ENCODE data around the gene KCTD1. TPM values are rescaled to one million over a fixed set of nuclear protein-coding genes. Genes with fewer than 3 reads are reported as not detected.

The KCTD1 gene
- 16.1 TPM for total RNA-seq
- long read RNA-seq, partial matches to known transcripts: 1 of 7 reads
- long read RNA-seq, other reads (novel, unspliced or antisense): 1 of 7 reads

DNA sequence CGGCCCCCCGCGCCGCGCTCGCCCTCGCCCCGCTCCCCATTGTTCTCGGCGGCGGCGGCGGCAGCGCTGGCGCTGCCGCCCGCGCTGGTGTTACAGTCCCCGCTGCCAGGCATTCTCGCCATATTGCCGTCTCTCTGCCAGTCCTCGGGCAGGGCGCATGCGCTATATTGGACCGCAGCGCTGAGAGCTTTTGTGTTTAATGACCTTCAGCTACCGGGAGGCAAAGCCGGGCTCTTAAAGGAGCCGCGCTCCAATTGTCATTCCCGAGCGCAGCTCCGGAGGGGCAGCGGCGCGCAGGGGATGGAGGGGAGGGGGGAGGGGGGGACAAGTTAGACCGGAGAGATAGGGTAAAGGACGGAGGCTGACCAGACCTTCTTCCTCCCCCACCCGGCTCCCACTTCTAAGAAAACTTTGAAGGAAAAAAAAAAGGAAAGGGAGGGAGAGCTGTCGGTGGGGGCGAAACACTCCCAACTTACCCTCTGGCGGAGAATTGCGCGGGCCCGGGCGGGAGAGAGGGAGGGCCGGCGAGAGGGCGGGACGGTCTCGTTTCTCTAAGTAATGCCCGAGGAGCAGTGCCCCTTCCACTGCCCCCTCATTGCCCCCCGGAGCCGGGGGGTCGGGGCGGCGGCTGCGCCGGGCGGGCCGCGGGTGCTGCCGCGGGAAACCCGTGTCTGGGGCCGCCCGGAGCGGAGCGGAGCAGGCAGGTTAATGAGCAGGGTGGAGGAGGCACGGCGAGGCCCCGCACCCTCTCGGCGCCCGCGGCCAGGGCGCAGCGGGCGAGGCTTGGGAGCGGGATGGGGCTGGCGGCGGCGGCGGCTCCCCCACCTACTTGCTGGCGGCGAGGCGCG is at the start of gene KCTD1:
Gene KCTD1, minus strand, starts transcription at position 139 of the 848 bp plus-strand sequence. Its CDS starts 17 bp downstream, at position 122.
- intact Hi-C loops (cut with DNase I): loop anchor here (5.0 to 10.0 kb wide), 2 partner anchors 86 to 164 kb away; no protein-coding TSS in a partner anchor
- ATAC-seq (ENCODE audit: poor library complexity): peak; percentile 68
- DNase-seq: peak; percentile 90

GRCh38 chr18:26593365-26594320 is 45.3 kb upstream of the KCTD1 start:
- DNase-seq (no peak), ATAC-seq (ENCODE audit: poor library complexity) (no peak)
- intact Hi-C loops (cut with DNase I): no loop called here

DNA sequence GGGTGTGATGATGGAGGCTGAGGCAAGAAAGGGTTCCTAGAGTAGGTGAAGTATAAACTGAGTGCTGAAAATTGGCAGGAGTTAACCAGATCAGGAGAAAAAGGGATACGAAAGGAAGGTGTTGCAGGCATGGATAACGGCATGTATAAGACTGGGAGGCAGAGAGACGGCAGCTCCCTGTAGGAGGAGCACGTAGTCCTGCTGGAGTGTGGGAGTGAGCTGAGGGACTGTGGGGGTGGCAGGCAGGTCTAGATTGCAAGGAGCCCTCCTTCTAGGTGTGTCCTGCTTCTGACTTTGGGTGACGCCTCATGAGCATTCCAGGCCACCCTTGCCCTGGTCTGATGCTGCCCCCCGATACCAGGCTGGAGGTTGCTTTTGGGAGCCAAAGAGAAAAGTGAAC is 36.4 kb upstream of the KCTD1 start:
- no peak for ATAC-seq (ENCODE audit: poor library complexity)
- DNase-seq: no peak
- intact Hi-C loops (cut with DNase I): no loop called here

DNA sequence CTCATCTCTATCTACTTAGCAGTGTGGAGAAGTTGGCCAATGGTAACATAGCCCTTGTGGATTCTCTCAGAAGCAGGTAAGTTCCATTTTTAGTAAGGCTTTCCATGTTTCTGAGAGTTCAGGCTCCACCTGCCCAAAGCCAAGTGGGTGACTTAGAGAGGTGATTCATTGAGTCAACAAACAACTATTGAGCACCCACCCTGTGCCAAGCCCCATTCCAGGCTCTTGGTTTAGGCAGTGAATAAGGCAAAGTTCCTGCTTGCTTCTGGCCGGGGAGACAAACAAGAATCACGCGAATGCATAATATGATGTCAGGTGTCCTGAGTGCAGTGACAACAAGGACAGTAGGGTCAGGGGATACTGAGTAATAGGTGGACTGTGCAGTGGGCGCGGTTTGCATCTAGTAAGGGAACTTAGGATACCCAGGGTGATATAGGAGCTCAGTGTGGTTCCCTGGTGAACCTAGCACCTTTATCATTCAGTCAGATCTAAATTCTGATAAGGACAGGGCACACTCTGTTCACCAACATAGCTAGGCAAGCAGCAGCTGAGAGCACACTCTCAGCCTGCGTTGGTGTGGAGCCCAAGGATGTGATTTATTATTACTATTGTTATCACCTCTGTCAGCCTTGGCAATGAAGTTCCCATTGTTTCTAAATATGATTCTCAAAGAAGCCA is 31.7 kb upstream of the KCTD1 start:
- intact Hi-C loops (cut with DNase I): no loop called here
- no peak for ATAC-seq (ENCODE audit: poor library complexity)
- no peak for DNase-seq

DNA sequence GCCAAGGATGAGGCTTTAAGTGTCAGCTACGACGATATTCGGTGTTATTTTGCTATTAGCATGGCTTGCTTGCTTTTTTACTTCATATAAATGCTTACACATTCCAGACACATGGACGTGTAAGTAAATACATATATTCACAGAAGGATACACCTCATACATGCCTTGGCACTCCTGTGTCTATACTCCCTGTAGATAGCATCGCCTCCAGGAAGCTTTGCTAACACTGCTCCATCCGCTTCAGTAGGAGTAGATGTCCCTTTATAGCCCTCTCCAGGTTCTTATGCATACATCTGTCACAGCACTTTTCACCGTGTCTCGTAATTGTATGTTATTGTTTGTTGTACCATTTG is 27.5 kb upstream of the KCTD1 start:
- intact Hi-C loops (cut with DNase I): no loop called here
- ATAC-seq (ENCODE audit: poor library complexity) (no peak), DNase-seq (no peak)

DNA sequence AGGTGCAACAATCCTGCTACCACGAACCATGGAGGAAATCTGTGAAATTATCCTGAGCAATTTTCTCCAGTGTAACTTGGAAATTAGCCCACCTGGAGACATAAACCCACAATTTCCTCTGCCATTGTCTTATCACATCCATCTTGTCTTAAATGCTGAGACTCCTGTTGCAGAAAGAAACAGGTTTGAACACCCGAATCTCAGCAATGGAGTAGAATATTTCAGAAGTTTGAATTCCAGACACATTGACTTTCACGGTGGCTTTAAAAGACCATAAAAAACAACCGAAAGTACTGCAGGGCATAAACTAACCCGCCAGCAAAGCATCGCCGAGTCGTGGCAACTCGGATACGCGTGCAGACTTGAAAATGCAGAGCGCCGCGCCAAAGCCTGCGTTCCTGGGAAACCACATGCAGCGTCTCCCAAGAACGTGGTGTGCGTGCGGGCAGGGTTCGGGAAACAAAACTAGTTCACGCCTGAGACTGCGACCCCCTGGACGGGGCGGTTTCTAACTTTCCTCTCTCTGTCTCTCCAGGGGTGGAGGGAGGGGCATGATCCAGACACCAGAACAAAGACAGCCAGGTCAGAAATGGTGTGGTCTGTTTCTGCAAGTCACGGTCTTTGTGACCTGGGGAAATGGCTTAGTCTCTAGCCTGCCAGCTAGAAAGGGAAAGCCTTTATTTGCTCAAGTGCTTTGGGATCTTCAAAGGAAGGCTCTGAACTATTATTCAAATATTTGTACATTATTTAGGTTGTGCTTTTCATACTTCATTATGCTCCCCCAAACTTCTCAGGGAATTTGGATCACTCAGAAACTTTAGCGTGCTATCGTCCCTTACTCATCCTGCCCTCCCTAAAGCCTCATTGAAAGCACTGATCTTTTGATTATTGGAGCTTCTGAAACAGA is 26.9 kb upstream of the KCTD1 start:
- DNase-seq: peak; percentile 67
- peak; percentile 70 for ATAC-seq (ENCODE audit: poor library complexity)
- intact Hi-C loops (cut with DNase I): no loop called here

GRCh38 chr18:26568926-26569665 is 20.7 kb upstream of the KCTD1 start:
- intact Hi-C loops (cut with DNase I): no loop called here
- no peak for ATAC-seq (ENCODE audit: poor library complexity)
- no peak for DNase-seq

DNA sequence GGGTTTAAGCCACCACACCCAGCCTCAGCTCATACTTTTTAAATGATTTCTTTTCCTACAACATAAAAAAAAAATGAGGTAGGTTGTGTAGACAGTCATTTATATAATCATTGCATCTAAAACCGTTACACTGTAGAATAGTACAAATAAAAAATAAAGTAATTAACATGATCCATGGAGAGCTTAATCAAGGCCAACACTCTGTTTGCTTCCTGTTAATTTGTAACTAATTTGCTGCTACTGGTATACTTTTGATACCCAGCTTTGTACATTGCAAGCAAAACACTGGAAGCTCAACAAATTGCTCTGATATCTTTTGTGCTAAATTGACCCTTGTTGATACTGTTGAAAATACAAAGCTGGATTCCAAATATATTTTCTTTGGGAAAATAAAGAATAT is 20.2 kb upstream of the KCTD1 start:
- ATAC-seq (ENCODE audit: poor library complexity) (no peak), DNase-seq (no peak)
- intact Hi-C loops (cut with DNase I): no loop called here

- intact Hi-C loops (cut with DNase I): no loop called here
- DNase-seq: no peak
- no peak for ATAC-seq (ENCODE audit: poor library complexity)
These were observed 18.7 kb upstream of the KCTD1 start for GRCh38 chr18:26566874-26567555.

DNA sequence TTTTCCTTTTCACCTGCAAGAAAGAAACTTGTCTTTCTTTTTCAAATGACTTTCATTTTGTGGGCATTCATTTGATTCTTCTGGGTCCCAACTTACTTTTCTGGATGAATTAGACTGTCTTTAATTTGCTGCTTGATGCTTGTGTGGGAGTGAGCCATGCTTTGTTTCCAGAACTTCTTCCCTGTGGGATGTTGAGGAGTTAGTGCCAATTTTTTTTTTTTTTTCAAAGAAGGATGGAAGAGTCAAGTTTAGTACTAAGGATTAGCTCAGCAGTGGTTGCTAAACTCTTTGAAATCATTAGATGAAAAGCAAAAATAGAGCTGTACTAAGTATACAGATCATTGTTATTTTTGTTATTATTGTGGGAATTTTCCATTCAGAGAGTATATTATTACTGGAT is 17.2 kb upstream of the KCTD1 start:
- ATAC-seq (ENCODE audit: poor library complexity) (peak; percentile 22), DNase-seq (no peak)
- intact Hi-C loops (cut with DNase I): no loop called here

- DNase-seq: no peak
- intact Hi-C loops (cut with DNase I): no loop called here
- no peak for ATAC-seq (ENCODE audit: poor library complexity)
These were observed 14.7 kb upstream of the KCTD1 start for GRCh38 chr18:26563024-26563423.

DNA sequence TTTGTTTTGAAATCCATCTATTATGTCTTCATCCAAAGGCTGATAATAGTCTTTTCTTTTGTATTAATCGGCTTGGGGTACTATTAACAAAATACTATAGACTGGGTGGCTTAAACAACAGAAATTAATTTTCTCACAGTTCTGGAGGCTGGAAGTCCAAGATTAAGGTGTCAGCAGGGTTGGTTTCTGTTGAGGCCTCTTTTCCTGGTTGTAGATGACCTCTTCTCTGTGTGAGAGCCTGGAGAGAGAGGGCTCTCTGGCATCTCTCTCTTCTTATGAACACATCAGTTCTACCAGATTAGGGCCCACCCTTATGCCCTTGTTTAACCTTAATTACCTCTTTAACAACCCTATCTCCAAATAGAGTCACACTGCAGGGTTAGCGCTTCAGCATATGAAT is 14.2 kb upstream of the KCTD1 start:
- ATAC-seq (ENCODE audit: poor library complexity): no peak
- intact Hi-C loops (cut with DNase I): no loop called here

DNA sequence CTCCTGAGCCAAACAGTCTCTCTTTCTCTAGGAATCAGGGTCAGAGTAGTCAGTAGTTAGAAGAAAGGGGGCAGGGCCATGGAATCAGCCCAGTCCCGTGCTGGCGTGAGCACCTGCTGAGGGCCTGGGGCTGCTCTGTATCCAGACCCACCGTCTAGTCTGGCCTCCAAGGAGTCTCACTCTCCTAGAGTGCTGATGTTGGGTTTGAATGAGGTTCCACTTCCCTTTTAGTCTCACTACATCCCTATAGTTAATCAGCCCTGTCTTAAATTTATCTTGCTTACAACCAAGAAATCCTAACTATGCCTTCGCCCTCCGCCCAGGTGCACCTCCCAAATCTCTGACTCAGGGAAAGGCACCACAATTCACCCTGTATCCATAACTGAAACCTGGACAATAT is 13.4 kb upstream of the KCTD1 start:
- DNase-seq (no peak), ATAC-seq (ENCODE audit: poor library complexity) (no peak)
- intact Hi-C loops (cut with DNase I): no loop called here

More for the DNA sequence above, 14.2 kb upstream of the KCTD1 start:
- no peak for DNase-seq

GRCh38 chr18:26556573-26556972 is 8.2 kb upstream of the KCTD1 start:
- no peak for ATAC-seq (ENCODE audit: poor library complexity)
- intact Hi-C loops (cut with DNase I): no loop called here
- no peak for DNase-seq

GRCh38 chr18:26555804-26556553 is 7.6 kb upstream of the KCTD1 start:
- intact Hi-C loops (cut with DNase I): no loop called here

DNA sequence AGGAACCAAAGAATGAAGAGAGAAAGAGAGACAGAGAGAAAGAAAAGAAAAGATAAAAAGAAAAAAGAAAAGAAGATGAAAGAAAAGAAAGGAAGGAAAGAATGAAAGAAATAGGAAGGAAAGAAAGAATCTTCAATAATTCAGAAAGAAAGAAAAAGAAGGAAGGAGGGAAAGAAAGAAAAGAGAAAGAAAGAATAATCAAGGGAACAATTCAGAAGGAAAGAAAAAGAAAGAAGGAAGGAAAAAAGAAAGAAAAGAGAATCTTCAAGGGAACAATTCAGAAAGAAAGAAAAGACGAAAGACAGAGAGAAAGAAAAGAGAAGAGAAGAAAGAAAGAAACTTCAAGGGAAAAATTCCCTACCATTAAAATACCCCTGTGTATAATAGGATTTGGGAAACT is 5.6 kb upstream of the KCTD1 start:
- intact Hi-C loops (cut with DNase I): no loop called here
- DNase-seq: no peak
- no peak for ATAC-seq (ENCODE audit: poor library complexity)

More at GRCh38 chr18:26555804-26556553, 7.6 kb upstream of the KCTD1 start:
- DNase-seq: no peak
- ATAC-seq (ENCODE audit: poor library complexity): no peak

Data from Right ventricle myocardium superior (tissue), 1 donor.